ENCODE data around the gene KAZN.

- no peak for TF ChIP-seq CTCF (optimal IDR thresholded peaks at IDR 0.05 in 1 of 3, IDR thresholded peaks at IDR 0.05 in 1 of 3, conservative IDR thresholded peaks at IDR 0.05 in 1 of 3; ENCODE audit: extremely low read depth in 1 of 3, insufficient read depth in 2 of 3, low read length in 3 of 3)
- no peak for TF ChIP-seq EZH2 (IDR thresholded peaks at IDR 0.05; ENCODE audit: low read length)
These were observed 224.5 kb downstream of the KAZN start for GRCh38 chr1:14822996-14823395.
